HepG2 (cell line): ENCODE results near the gene GDAP1L1. TPM values are rescaled to one million over a fixed set of nuclear protein-coding genes. Genes with fewer than 3 reads are reported as not detected.

ENCODE experiments used
- AGO1 ChIP-seq: fragments of 200-400 bp; formaldehyde crosslinking; IDR thresholded peaks from 2 replicates; pipeline ENCODE4 v1.6.1; 2017; ENCODE audit warnings: mild to moderate bottlenecking, low read depth, low read length, moderate library complexity; ENCODE audit not compliant: poor library complexity, severe bottlenecking
- CBX5 ChIP-seq: sonication (generic); formaldehyde crosslinking; IDR thresholded peaks from 2 replicates; pipeline ENCODE4 v1.4.0; 2020; ENCODE audit warnings: missing genetic modification reagents, borderline replicate concordance
- FOXA1 ChIP-seq, 2 experiments: fragments of 450-650 bp in 1 of 2; sonication (generic) in 1 of 2; formaldehyde crosslinking in 1 of 2; IDR thresholded peaks; 2 replicates each; pipeline versions ENCODE4 v1.4.0 to v1.6.1; 2016 to 2020; ENCODE audit warnings: missing genetic modification reagents in 1 of 2
- HCFC1 ChIP-seq: fragments of 150-350 bp; IDR thresholded peaks from 2 replicates; pipeline ENCODE4 v1.6.1; 2014; ENCODE audit warnings: low read depth, low read length
- JUND ChIP-seq: sonication (generic); formaldehyde crosslinking; IDR thresholded peaks from 2 replicates; pipeline ENCODE4 v1.8.0; 2022; ENCODE audit warnings: mild to moderate bottlenecking, missing genetic modification reagents
- NCOA5 ChIP-seq: sonication (generic); formaldehyde crosslinking; IDR thresholded peaks from 2 replicates; pipeline ENCODE4 v1.4.0; 2020; ENCODE audit warnings: missing genetic modification reagents
- POLR2AphosphoS5 ChIP-seq: IDR thresholded peaks from 2 replicates; pipeline ENCODE4 v1.6.1; 2012; ENCODE audit warnings: low read depth, low read length
- POLR2G ChIP-seq: fragments of 200-400 bp; formaldehyde crosslinking; IDR thresholded peaks from 2 replicates; pipeline ENCODE4 v1.6.1; 2018; ENCODE audit warnings: mild to moderate bottlenecking, low read depth, low read length, moderate library complexity
- RARA ChIP-seq: IDR thresholded peaks from 2 replicates; pipeline ENCODE4 v1.6.1; 2016; ENCODE audit warnings: missing genetic modification reagents, missing compliant biosample characterization
- RFXAP ChIP-seq: sonication (generic); formaldehyde crosslinking; IDR thresholded peaks from 2 replicates; pipeline ENCODE4 v1.4.0; 2020; ENCODE audit warnings: missing genetic modification reagents, borderline replicate concordance
- SIX1 ChIP-seq: sonication (generic); formaldehyde crosslinking; IDR thresholded peaks from 2 replicates; pipeline ENCODE4 v1.4.0; 2020; ENCODE audit warnings: missing genetic modification reagents, borderline replicate concordance
- SKI ChIP-seq: fragments of 450-650 bp; IDR thresholded peaks from one replicate; pipeline ENCODE4 v1.6.1; 2018; ENCODE audit warnings: mild to moderate bottlenecking; ENCODE audit not compliant: partially characterized antibody
- YEATS2 ChIP-seq: sonication (generic); formaldehyde crosslinking; IDR thresholded peaks from 2 replicates; pipeline ENCODE4 v1.4.0; 2020; ENCODE audit warnings: missing genetic modification reagents, borderline replicate concordance
- ZC3H13 ChIP-seq: sonication (generic); formaldehyde crosslinking; IDR thresholded peaks from 2 replicates; pipeline ENCODE4 v1.8.1; 2023; ENCODE audit warnings: mild to moderate bottlenecking, missing genetic modification reagents, moderate library complexity
- ZNF329 ChIP-seq: sonication (generic); formaldehyde crosslinking; IDR thresholded peaks from 2 replicates; pipeline ENCODE4 v1.9.0; 2021; ENCODE audit warnings: low read depth, mild to moderate bottlenecking, missing genetic modification reagents
- ZNF530 ChIP-seq: sonication (generic); formaldehyde crosslinking; IDR thresholded peaks from 2 replicates; pipeline ENCODE4 v1.5.0; 2020; ENCODE audit warnings: low read depth, mild to moderate bottlenecking, missing genetic modification reagents
- ZNF589 ChIP-seq: sonication (generic); formaldehyde crosslinking; conservative IDR thresholded peaks from 2 replicates; pipeline ENCODE4 v1.8.0; 2022; ENCODE audit warnings: mild to moderate bottlenecking, moderate library complexity, missing genetic modification reagents
- ZNF598 ChIP-seq: sonication (generic); formaldehyde crosslinking; IDR thresholded peaks from 2 replicates; pipeline ENCODE4 v1.5.1; 2020; ENCODE audit warnings: mild to moderate bottlenecking, missing genetic modification reagents, borderline replicate concordance
- ZNF777 ChIP-seq: sonication (generic); formaldehyde crosslinking; IDR thresholded peaks from 2 replicates; pipeline ENCODE4 v1.4.0; 2020; ENCODE audit warnings: missing genetic modification reagents
- ZSCAN31 ChIP-seq: sonication (generic); formaldehyde crosslinking; IDR thresholded peaks from 2 replicates; pipeline ENCODE4 v1.5.0; 2020; ENCODE audit warnings: low read depth, mild to moderate bottlenecking, missing genetic modification reagents
- polyA plus RNA-seq, 8 experiments: library from polyadenylated mRNA; depleted of rRNA in 3 of 8; stranded (reverse) in 7 of 8; unstranded in 1 of 8; fragments of >200 nt; fragmentation: Illumina TruSeq in 4 of 8; extraction: Trizol in 4 of 8; gene quantifications; 2 replicates each; pipeline versions ENCODE4 v1.2.1 to v1.2.3, GENCODE V29; 2011 to 2016; ENCODE audit warnings: low read depth in 4 of 8, missing spikeins in 1 of 8, mixed read lengths in 1 of 8; ENCODE audit not compliant: insufficient read depth in 1 of 8
- total RNA-seq, 5 experiments: library from RNA; depleted of rRNA; stranded (reverse); fragments of >200 nt; fragmentation: Illumina TruSeq; extraction: Trizol; gene quantifications; 2 replicates each; pipeline ENCODE4 v1.2.3, GENCODE V29; 2016; ENCODE audit warnings: low read depth in 1 of 5
- TF ChIP-seq, protein P1 (sequence below): sonication (generic); formaldehyde crosslinking; IDR thresholded peaks from 2 replicates; pipeline ENCODE4 v1.5.1; 2020; ENCODE audit warnings: mild to moderate bottlenecking, missing genetic modification reagents, borderline replicate concordance
- TF ChIP-seq, protein P2 (sequence below): sonication (generic); formaldehyde crosslinking; IDR thresholded peaks from 2 replicates; pipeline ENCODE4 v1.9.0; 2022; ENCODE audit warnings: low read depth, missing genetic modification reagents

GDAP1L1 gene
- total and polyA plus RNA-seq, 2 of the 13 experiments (the other 11 are each of a cell fraction or from before 2014, with no cell fraction given) = 0.04 TPM; not detected in 1

DNA sequence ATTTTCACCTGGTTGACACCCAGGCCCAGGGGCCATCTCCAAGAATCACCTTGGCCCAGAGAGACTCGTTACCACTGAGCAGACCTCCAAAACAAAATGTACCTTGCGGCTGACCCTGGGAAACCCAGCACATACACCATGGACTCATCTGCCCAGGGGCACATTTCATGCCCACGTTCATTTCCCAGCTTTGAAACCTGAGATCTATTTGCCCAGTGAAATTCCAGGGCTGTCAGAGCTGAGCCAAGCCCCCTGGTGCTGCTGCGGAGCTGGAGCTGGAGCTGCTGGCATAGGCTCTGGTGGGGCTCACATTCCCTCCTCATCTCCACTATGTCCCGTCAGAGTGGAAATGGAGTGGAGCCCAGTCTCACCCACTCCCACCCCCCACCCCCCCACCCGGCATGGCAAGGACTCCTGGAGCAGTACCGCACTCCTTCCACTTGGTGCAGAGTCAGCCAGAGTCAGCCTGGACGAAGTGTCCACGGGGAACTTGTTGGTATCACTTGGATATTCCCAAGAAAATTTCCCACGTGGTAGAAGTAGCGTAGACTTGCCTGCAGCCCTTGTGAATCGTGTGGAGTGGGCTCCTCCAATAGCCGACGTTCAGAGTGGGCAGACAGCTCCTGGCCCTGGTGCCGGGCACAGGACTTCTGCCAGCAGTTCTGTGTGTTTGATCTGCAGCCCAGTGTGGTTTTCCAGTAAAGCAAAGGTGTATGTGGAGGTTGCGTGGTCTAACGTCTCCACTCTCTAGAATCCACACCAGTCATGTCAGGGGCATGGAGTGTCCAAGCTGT, 18.4 kb upstream of the GDAP1L1 start (continued):
- TF ChIP-seq POLR2G (no peak), RARA (CRISPR knock-in tag) (0 out of 2 replicates have a peak, but pooled peaks have one; percentile 16), RFXAP (no peak), AGO1 (no peak), ZSCAN31 (CRISPR knock-in tag) (0 out of 2 replicates have a peak, but pooled peaks have one; percentile 34), ZNF530 (CRISPR knock-in tag) (no peak), CBX5 (CRISPR knock-in tag) (0 out of 2 replicates have a peak, but pooled peaks have one; percentile 27), ZC3H13 (CRISPR knock-in tag) (no peak), JUND (CRISPR knock-in tag) (0 out of 2 replicates have a peak, but pooled peaks have one; percentile 17), ZNF589 (CRISPR knock-in tag) (no peak), ZNF329 (CRISPR knock-in tag) (no peak), ZNF598 (CRISPR knock-in tag) (no peak), FOXA1 (IDR thresholded peaks at IDR 0.05) (no peak), FOXA1 (CRISPR knock-in tag; IDR thresholded peaks at IDR 0.05) (peak; percentile 28; the same call in 1 of the 2 replicates), ZNF777 (CRISPR knock-in tag) (no peak), HCFC1 (no peak), NCOA5 (CRISPR knock-in tag) (no peak), YEATS2 (CRISPR knock-in tag) (no peak), POLR2AphosphoS5 (no peak), SIX1 (CRISPR knock-in tag) (peak; percentile 75; the same call in 1 of the 2 replicates), SKI (no peak)
- TF ChIP-seq, protein P1, sequence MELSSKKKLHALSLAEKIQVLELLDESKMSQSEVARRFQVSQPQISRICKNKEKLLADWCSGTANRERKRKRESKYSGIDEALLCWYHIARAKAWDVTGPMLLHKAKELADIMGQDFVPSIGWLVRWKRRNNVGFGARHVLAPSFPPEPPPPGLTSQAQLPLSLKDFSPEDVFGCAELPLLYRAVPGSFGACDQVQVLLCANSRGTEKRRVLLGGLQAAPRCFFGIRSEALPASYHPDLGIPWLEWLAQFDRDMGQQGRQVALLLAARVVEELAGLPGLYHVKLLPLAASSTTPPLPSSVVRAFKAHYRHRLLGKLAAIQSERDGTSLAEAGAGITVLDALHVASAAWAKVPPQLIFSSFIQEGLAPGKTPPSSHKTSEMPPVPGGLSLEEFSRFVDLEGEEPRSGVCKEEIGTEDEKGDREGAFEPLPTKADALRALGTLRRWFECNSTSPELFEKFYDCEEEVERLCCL (CRISPR knock-in tag) = no peak
- TF ChIP-seq, protein P2, sequence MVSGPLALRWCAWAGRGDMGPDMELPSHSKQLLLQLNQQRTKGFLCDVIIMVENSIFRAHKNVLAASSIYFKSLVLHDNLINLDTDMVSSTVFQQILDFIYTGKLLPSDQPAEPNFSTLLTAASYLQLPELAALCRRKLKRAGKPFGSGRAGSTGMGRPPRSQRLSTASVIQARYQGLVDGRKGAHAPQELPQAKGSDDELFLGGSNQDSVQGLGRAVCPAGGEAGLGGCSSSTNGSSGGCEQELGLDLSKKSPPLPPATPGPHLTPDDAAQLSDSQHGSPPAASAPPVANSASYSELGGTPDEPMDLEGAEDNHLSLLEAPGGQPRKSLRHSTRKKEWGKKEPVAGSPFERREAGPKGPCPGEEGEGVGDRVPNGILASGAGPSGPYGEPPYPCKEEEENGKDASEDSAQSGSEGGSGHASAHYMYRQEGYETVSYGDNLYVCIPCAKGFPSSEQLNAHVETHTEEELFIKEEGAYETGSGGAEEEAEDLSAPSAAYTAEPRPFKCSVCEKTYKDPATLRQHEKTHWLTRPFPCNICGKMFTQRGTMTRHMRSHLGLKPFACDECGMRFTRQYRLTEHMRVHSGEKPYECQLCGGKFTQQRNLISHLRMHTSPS = peak; percentile 86
